ENCODE results near the gene ABHD4. TPM values are rescaled to one million over a fixed set of nuclear protein-coding genes. Genes with fewer than 3 reads are reported as not detected.
"Not testable (repeated sequence)": the region's sequence is repeated elsewhere in the genome, so short reads cannot be mapped to it uniquely, and the experiment has no call there.

ABHD4 gene
- polyA plus RNA-seq, 1 donor = 25.3 TPM

- H3K4me1 ChIP-seq (ENCODE audit: control insufficient read depth, insufficient read depth, low read length) = no peaks in the 10 kb centered on the region
- no peaks in the 10 kb centered on the region for H3K9me3 ChIP-seq (ENCODE audit: control insufficient read depth, low read depth, low read length)
- DNase-seq = no peak
- H3K27me3 ChIP-seq (ENCODE audit: control insufficient read depth, insufficient read depth, low read length) = no peaks in the 10 kb centered on the region
- no peak overlapping the region for H3K4me3 ChIP-seq (ENCODE audit: low read length)
- H3K36me3 ChIP-seq (ENCODE audit: control insufficient read depth, insufficient read depth, low read length) = no peaks in the 10 kb centered on the region
- no peak overlapping the region for H3K27ac ChIP-seq (ENCODE audit: low read length)
- WGBS (ENCODE audit: insufficient coverage, low lambda C conversion rate) = no CpG with 5 or more reads among the region's 6 CpGs
These were observed 28.5 kb downstream of the ABHD4 start for GRCh38 chr14:22626590-22626989.

- H3K9me3 ChIP-seq (ENCODE audit: control insufficient read depth, low read depth, low read length) = no peaks in the 10 kb centered on the region
- no peak overlapping the region for H3K4me3 ChIP-seq (ENCODE audit: low read length)
- DNase-seq = peak in 1 of 2 donors; percentile 17
- H3K36me3 ChIP-seq (ENCODE audit: control insufficient read depth, insufficient read depth, low read length) = no peaks in the 10 kb centered on the region
- no peaks in the 10 kb centered on the region for H3K4me1 ChIP-seq (ENCODE audit: control insufficient read depth, insufficient read depth, low read length)
- H3K27ac ChIP-seq (ENCODE audit: low read length) = no peak overlapping the region
- 55% methylated on average over 2 of the region's 7 CpGs for WGBS (ENCODE audit: insufficient coverage, low lambda C conversion rate)
- no peaks in the 10 kb centered on the region for H3K27me3 ChIP-seq (ENCODE audit: control insufficient read depth, insufficient read depth, low read length)
These were observed 29.6 kb downstream of the ABHD4 start for GRCh38 chr14:22627506-22628263.

GRCh38 chr14:22629361-22629760 lies 31.3 kb downstream of the ABHD4 start:
- H3K4me1 ChIP-seq (ENCODE audit: control insufficient read depth, insufficient read depth, low read length) = no peaks in the 10 kb centered on the region
- no peak overlapping the region for H3K27ac ChIP-seq (ENCODE audit: low read length)
- H3K4me3 ChIP-seq (ENCODE audit: low read length) = no peak overlapping the region
- no peaks in the 10 kb centered on the region for H3K36me3 ChIP-seq (ENCODE audit: control insufficient read depth, insufficient read depth, low read length)
- no peaks in the 10 kb centered on the region for H3K27me3 ChIP-seq (ENCODE audit: control insufficient read depth, insufficient read depth, low read length)
- H3K9me3 ChIP-seq (ENCODE audit: control insufficient read depth, low read depth, low read length) = no peaks in the 10 kb centered on the region
- WGBS (ENCODE audit: insufficient coverage, low lambda C conversion rate) = 100% methylated on average over 1 of the region's 5 CpGs
- no peak for DNase-seq

- H3K36me3 ChIP-seq (ENCODE audit: control insufficient read depth, insufficient read depth, low read length) = no peaks in the 10 kb centered on the region
These were observed 32.0 kb downstream of the ABHD4 start for GRCh38 chr14:22630066-22630465.

GRCh38 chr14:22630486-22630885 lies 32.4 kb downstream of the ABHD4 start:
- Histone ChIP-seq H3K27me3 (ENCODE audit: control insufficient read depth, insufficient read depth, low read length) (no peaks in the 10 kb centered on the region), H3K36me3 (ENCODE audit: control insufficient read depth, insufficient read depth, low read length) (no peaks in the 10 kb centered on the region), H3K27ac (ENCODE audit: low read length) (no peak overlapping the region), H3K4me1 (ENCODE audit: control insufficient read depth, insufficient read depth, low read length) (no peaks in the 10 kb centered on the region), H3K4me3 (ENCODE audit: low read length) (no peak overlapping the region), H3K9me3 (ENCODE audit: control insufficient read depth, low read depth, low read length) (no peaks in the 10 kb centered on the region)
- no peak for DNase-seq
- no CpG with 5 or more reads among the region's 2 CpGs for WGBS (ENCODE audit: insufficient coverage, low lambda C conversion rate)

More at GRCh38 chr14:22630066-22630465, 32.0 kb downstream of the ABHD4 start:
- Histone ChIP-seq H3K27me3 (ENCODE audit: control insufficient read depth, insufficient read depth, low read length) (no peaks in the 10 kb centered on the region), H3K4me3 (ENCODE audit: low read length) (no peak overlapping the region), H3K27ac (ENCODE audit: low read length) (no peak overlapping the region), H3K4me1 (ENCODE audit: control insufficient read depth, insufficient read depth, low read length) (no peaks in the 10 kb centered on the region), H3K9me3 (ENCODE audit: control insufficient read depth, low read depth, low read length) (no peaks in the 10 kb centered on the region)
- 100% methylated on average over 1 of the region's 3 CpGs for WGBS (ENCODE audit: insufficient coverage, low lambda C conversion rate)
- no peak for DNase-seq

GRCh38 chr14:22634233-22634900 lies 36.3 kb downstream of the ABHD4 start:
- no peak for DNase-seq
- 60% methylated on average over 1 of the region's 8 CpGs for WGBS (ENCODE audit: insufficient coverage, low lambda C conversion rate)
- H3K27me3 ChIP-seq (ENCODE audit: control insufficient read depth, insufficient read depth, low read length) = no peaks in the 10 kb centered on the region

GRCh38 chr14:22635980-22636379 lies 37.9 kb downstream of the ABHD4 start:
- WGBS (ENCODE audit: insufficient coverage, low lambda C conversion rate) = no CpG with 5 or more reads among the region's 1 CpG
- not testable (repeated sequence) for H3K27me3 ChIP-seq (ENCODE audit: control insufficient read depth, insufficient read depth, low read length); H3K4me1 ChIP-seq (ENCODE audit: control insufficient read depth, insufficient read depth, low read length); H3K9me3 ChIP-seq (ENCODE audit: control insufficient read depth, low read depth, low read length); H3K4me3 ChIP-seq (ENCODE audit: low read length); H3K36me3 ChIP-seq (ENCODE audit: control insufficient read depth, insufficient read depth, low read length); DNase-seq; H3K27ac ChIP-seq (ENCODE audit: low read length)

More at GRCh38 chr14:22634233-22634900, 36.3 kb downstream of the ABHD4 start:
- Histone ChIP-seq H3K4me3 (ENCODE audit: low read length) (no peak overlapping the region), H3K36me3 (ENCODE audit: control insufficient read depth, insufficient read depth, low read length) (no peaks in the 10 kb centered on the region), H3K27ac (ENCODE audit: low read length) (no peak overlapping the region), H3K4me1 (ENCODE audit: control insufficient read depth, insufficient read depth, low read length) (no peaks in the 10 kb centered on the region), H3K9me3 (ENCODE audit: control insufficient read depth, low read depth, low read length) (peaks cover 7% of the 10 kb centered on the region)

- Histone ChIP-seq H3K27ac (ENCODE audit: low read length) (no peak overlapping the region), H3K4me3 (ENCODE audit: low read length) (no peak overlapping the region), H3K9me3 (ENCODE audit: control insufficient read depth, low read depth, low read length) (peaks cover 7% of the 10 kb centered on the region), H3K4me1 (ENCODE audit: control insufficient read depth, insufficient read depth, low read length) (peaks cover 8% of the 10 kb centered on the region), H3K27me3 (ENCODE audit: control insufficient read depth, insufficient read depth, low read length) (no peaks in the 10 kb centered on the region), H3K36me3 (ENCODE audit: control insufficient read depth, insufficient read depth, low read length) (no peaks in the 10 kb centered on the region)
- no peak for DNase-seq
These were observed 42.1 kb downstream of the ABHD4 start for GRCh38 chr14:22640192-22640591.

GRCh38 chr14:22641846-22642245 lies 43.7 kb downstream of the ABHD4 start:
- Histone ChIP-seq H3K27me3 (ENCODE audit: control insufficient read depth, insufficient read depth, low read length) (no peaks in the 10 kb centered on the region), H3K36me3 (ENCODE audit: control insufficient read depth, insufficient read depth, low read length) (no peaks in the 10 kb centered on the region), H3K27ac (ENCODE audit: low read length) (peak overlapping the region; percentile 64), H3K4me3 (ENCODE audit: low read length) (no peak overlapping the region), H3K4me1 (ENCODE audit: control insufficient read depth, insufficient read depth, low read length) (peaks cover 8% of the 10 kb centered on the region), H3K9me3 (ENCODE audit: control insufficient read depth, low read depth, low read length) (no peaks in the 10 kb centered on the region)
- WGBS (ENCODE audit: insufficient coverage, low lambda C conversion rate) = 14% methylated on average over 2 of the region's 3 CpGs
- DNase-seq = peak; percentile 72 to 86

- Histone ChIP-seq H3K4me1 (ENCODE audit: control insufficient read depth, insufficient read depth, low read length) (peaks cover 8% of the 10 kb centered on the region), H3K9me3 (ENCODE audit: control insufficient read depth, low read depth, low read length) (no peaks in the 10 kb centered on the region), H3K4me3 (ENCODE audit: low read length) (no peak within 1 kb of the TSS), H3K36me3 (ENCODE audit: control insufficient read depth, insufficient read depth, low read length) (no peaks in the 10 kb centered on the region), H3K27me3 (ENCODE audit: control insufficient read depth, insufficient read depth, low read length) (no peaks in the 10 kb centered on the region), H3K27ac (ENCODE audit: low read length) (no peak within 1 kb of the TSS)
- DNase-seq = no peak
- no CpG with 5 or more reads among the region's 1 CpG for WGBS (ENCODE audit: insufficient coverage, low lambda C conversion rate)
These were observed 46.2 kb downstream of the ABHD4 start, which contains the start of gene OR6J1 for GRCh38 chr14:22644305-22644635. Gene OR6J1 (minus strand): TSS chr14:22644352. CDS start chr14:22634811, 9,541 bp downstream.
